OCI-LY3 (cell line): ENCODE results near the gene FSTL4.

Source experiments
- H2AFZ ChIP-seq: fragments of 200-600, 300-600 bp; shearing (Covaris generic); 2 replicates; pipeline ENCODE4 v1.6.0; 2014; ENCODE audit warnings: antibody characterized with exemption, low read depth, low read length
- H3K27ac ChIP-seq: fragments of 200-600, 300-600 bp; sonication (generic); 2 replicates; pipeline ENCODE4 v1.5.1; 2014; ENCODE audit warnings: mild to moderate bottlenecking, low read length, moderate library complexity, mixed read lengths
- H3K27me3 ChIP-seq: fragments of 200-600, 300-600 bp; sonication (generic); 2 replicates; pipeline ENCODE4 v1.6.1; 2014; ENCODE audit warnings: low read depth, low read length, mixed read lengths
- H3K36me3 ChIP-seq: fragments of 200-600, 300-600 bp; sonication (generic); replicated peaks from 2 replicates; pipeline ENCODE3; 2014; ENCODE audit warnings: low read depth, low read length, mixed read lengths
- H3K4me1 ChIP-seq: fragments of 300-600, 200-600 bp; sonication (generic); 2 replicates; pipeline ENCODE4 v1.6.1; 2014; ENCODE audit warnings: low read length, mixed read lengths
- H3K4me2 ChIP-seq: fragments of 200-600, 300-600 bp; sonication (generic); 2 replicates; pipeline ENCODE4 v1.6.1; 2014; ENCODE audit warnings: low read length, mixed read lengths
- H3K4me3 ChIP-seq: fragments of 300-600, 200-600 bp; sonication (generic); 2 replicates; pipeline ENCODE4 v1.5.1; 2014; ENCODE audit warnings: antibody characterized with exemption, mild to moderate bottlenecking, low read length, moderate library complexity
- H3K79me2 ChIP-seq: fragments of 300-600, 200-600 bp; shearing (Covaris generic); 2 replicates; pipeline ENCODE4 v1.6.1; 2014; ENCODE audit warnings: mild to moderate bottlenecking, low read length, mixed read lengths
- H3K9ac ChIP-seq: fragments of 300-600, 200-600 bp; shearing (Covaris generic); 2 replicates; pipeline ENCODE4 v1.6.0; 2014; ENCODE audit warnings: mild to moderate bottlenecking, low read length, moderate library complexity
- H3K9me3 ChIP-seq: fragments of 200-600, 300-600 bp; shearing (Covaris generic); 2 replicates; pipeline ENCODE4 v1.6.1; 2014; ENCODE audit warnings: low read length, mixed read lengths; ENCODE audit not compliant: insufficient read depth
- H4K20me1 ChIP-seq: fragments of 200-600, 300-600 bp; sonication (generic); 2 replicates; pipeline ENCODE4 v1.6.1; 2016; ENCODE audit warnings: low read length, mixed read lengths; ENCODE audit not compliant: insufficient read depth
- CTCF ChIP-seq: fragments of 200-600, 300-600 bp; sonication (generic); IDR thresholded peaks from 2 replicates; pipeline ENCODE4 v1.5.1; 2014; ENCODE audit warnings: antibody characterized with exemption, low read length, low read depth
- EZH2phosphoT487 ChIP-seq: fragments of 200-600 bp; shearing (Covaris generic); IDR thresholded peaks from 2 replicates; pipeline ENCODE4 v1.6.1; 2018; ENCODE audit warnings: antibody characterized with exemption, mixed run types, low read depth

The FSTL4 gene

DNA sequence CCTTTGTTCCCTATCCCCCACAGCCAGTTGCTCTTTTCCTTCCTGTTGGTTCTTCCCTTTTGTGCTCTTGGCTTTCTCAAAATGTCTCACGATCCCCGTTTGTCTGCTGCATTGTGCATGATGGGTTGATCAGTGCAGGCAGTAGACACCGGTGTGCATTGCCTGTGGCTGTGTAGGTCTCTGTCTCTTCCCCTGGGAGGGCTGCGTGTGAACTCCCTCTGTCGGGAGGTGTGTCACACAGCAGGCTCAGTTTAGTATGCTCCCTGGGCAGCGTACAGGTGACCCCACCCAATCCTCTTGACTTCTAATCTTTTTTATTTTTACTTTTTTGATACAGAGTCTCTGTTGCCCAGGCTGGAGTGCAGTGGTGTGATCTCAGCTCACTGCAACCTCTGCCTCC is 265.3 kb downstream of the FSTL4 start:
- no peaks in the 10 kb centered on the region for H4K20me1 ChIP-seq
- H3K4me2 ChIP-seq, result peak overlapping the region; percentile 32; the same call in 1 of the 2 replicates
- no peaks in the 10 kb centered on the region for H3K79me2 ChIP-seq
- H3K27me3 ChIP-seq, result no peaks in the 10 kb centered on the region
- no peak overlapping the region for H2AFZ ChIP-seq
- H3K9me3 ChIP-seq, result no peaks in the 10 kb centered on the region
- H3K4me1 ChIP-seq, result no peaks in the 10 kb centered on the region
- TF ChIP-seq CTCF (peak; percentile 51), EZH2phosphoT487 (no peak)
- H3K27ac ChIP-seq, result no peak overlapping the region
- no peak overlapping the region for H3K4me3 ChIP-seq
- no peaks in the 10 kb centered on the region for H3K36me3 ChIP-seq
- H3K9ac ChIP-seq, result no peak overlapping the region

DNA sequence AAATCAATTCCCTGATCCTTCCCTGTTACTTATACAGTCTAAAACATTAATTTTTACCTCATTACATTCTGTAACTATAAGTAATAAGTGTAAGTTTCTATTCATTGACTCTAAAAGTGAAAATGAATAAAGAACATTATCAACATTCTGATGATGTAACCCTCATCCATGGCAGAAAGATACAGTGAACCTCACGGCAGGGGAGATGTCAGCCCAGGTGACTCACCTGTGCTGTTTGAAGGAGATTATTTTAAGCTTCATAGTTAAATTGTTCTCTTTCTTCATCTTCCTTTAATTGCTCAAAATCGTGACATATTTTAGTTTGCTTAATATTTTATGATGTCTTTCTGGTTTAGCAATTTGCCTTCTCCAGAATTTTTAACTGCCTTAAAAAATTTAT is 268.1 kb downstream of the FSTL4 start:
- no peak overlapping the region for H3K4me2 ChIP-seq
- H2AFZ ChIP-seq, result no peak overlapping the region
- no peaks in the 10 kb centered on the region for H3K79me2 ChIP-seq
- H3K27ac ChIP-seq, result no peak overlapping the region
- no peaks in the 10 kb centered on the region for H3K36me3 ChIP-seq
- no peaks in the 10 kb centered on the region for H3K4me1 ChIP-seq
- H3K9ac ChIP-seq, result no peak overlapping the region
- H4K20me1 ChIP-seq, result no peaks in the 10 kb centered on the region
- no peaks in the 10 kb centered on the region for H3K9me3 ChIP-seq
- no peak overlapping the region for H3K4me3 ChIP-seq
- H3K27me3 ChIP-seq, result no peaks in the 10 kb centered on the region
- TF ChIP-seq CTCF (no peak), EZH2phosphoT487 (no peak)

- H2AFZ ChIP-seq, result no peak overlapping the region
- H3K27ac ChIP-seq, result no peak overlapping the region
- H3K27me3 ChIP-seq, result no peaks in the 10 kb centered on the region
- H3K9me3 ChIP-seq, result no peaks in the 10 kb centered on the region
- no peaks in the 10 kb centered on the region for H4K20me1 ChIP-seq
- no peaks in the 10 kb centered on the region for H3K79me2 ChIP-seq
- TF ChIP-seq CTCF, result no peak
- TF ChIP-seq EZH2phosphoT487, result no peak
- H3K4me2 ChIP-seq, result no peak overlapping the region
- H3K4me3 ChIP-seq, result no peak overlapping the region
- H3K36me3 ChIP-seq, result no peaks in the 10 kb centered on the region
- H3K4me1 ChIP-seq, result no peaks in the 10 kb centered on the region
- no peak overlapping the region for H3K9ac ChIP-seq
Observed at GRCh38 chr5:133343196-133343595, 269.1 kb downstream of the FSTL4 start.

- no peak for TF ChIP-seq CTCF
- TF ChIP-seq EZH2phosphoT487, result no peak
- no peak overlapping the region for H3K27ac ChIP-seq
- H3K4me3 ChIP-seq, result no peak overlapping the region
- no peaks in the 10 kb centered on the region for H3K36me3 ChIP-seq
- H3K9ac ChIP-seq, result no peak overlapping the region
- H3K27me3 ChIP-seq, result no peaks in the 10 kb centered on the region
- H3K9me3 ChIP-seq, result no peaks in the 10 kb centered on the region
- no peaks in the 10 kb centered on the region for H3K4me1 ChIP-seq
- no peaks in the 10 kb centered on the region for H4K20me1 ChIP-seq
- H3K79me2 ChIP-seq, result no peaks in the 10 kb centered on the region
- no peak overlapping the region for H2AFZ ChIP-seq
- no peak overlapping the region for H3K4me2 ChIP-seq
Observed at GRCh38 chr5:133341915-133342710, 270.2 kb downstream of the FSTL4 start.
